Subcutaneous adipose tissue (tissue), 4 donors: ENCODE measurements around the gene CTRB2. TPM values are rescaled to one million over a fixed set of nuclear protein-coding genes. Genes with fewer than 3 reads are reported as not detected.

ENCODE experiments used
- CTCF ChIP-seq: fragments of 450-650 bp; IDR thresholded peaks from one replicate; pipeline ENCODE4 v1.5.1; 2016; ENCODE audit warnings: low read depth, mild to moderate bottlenecking, control low read depth, antibody characterized with exemption, moderate library complexity
- total RNA-seq, 4 donors: library from RNA; depleted of rRNA; stranded (reverse); fragments of >200 nt; gene quantifications; one replicate each; pipeline ENCODE4 v1.1.0, GENCODE V29; 2016

Gene CTRB2
- total RNA-seq, 4 donors from 2014 or later, result not detected

GRCh38 chr16:75244844-75245758, 38.1 kb upstream of the CTRB2 start:
- TF ChIP-seq CTCF, result no peak

DNA sequence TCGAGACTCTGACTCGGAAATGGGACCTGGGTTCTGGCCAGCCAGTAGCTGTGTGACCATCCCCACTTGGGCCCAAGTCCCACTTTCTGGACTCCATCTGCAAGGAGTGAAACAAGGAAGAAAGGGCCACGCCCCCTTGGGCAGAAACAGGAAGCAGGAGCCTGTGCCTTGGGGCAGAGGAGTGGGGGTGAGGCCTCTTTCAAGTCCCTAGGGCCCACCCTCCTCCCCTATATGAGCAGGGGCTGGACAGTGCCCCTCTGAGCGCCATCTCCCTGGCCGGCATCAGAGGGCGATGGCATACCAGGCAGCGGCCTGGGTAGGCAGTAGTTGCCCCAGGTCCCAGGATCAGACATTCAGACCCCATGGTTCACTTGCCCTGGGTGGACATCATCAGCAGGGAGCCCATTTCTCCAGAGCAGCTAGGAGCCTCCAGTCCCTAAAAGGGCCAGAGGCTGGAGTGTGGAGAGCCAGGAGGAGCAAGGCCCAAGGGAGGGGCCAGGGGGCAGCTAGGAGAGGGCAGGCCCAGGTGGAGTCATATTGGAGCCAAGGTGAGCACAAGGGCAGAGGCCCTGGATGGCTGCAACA, 37.4 kb upstream of the CTRB2 start:
- no peak for TF ChIP-seq CTCF

GRCh38 chr16:75243667-75244224, 36.8 kb upstream of the CTRB2 start:
- TF ChIP-seq CTCF, result no peak

- TF ChIP-seq CTCF, result no peak
Measured at GRCh38 chr16:75241955-75242354, 35.0 kb upstream of the CTRB2 start.

DNA sequence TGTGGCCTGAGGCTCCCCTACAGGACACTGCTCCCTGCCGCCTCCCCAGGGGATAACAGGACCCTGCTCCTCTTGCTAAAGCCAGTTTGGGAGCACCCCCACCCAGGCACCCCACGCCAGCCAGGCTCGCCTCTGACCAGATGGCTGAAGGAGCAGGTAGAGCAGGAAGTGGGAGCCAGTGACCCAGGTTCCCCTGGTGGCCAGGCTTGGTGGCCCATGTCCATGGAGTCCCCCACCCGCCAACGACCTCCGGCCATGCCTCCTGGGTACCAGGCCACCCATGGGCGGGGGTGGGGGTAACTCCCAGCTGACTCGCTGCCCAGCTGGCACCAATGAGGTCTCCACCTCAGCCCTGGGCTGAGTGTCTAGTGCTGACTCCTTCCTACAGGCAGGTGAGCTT, 34.5 kb upstream of the CTRB2 start:
- TF ChIP-seq CTCF, result no peak

- TF ChIP-seq CTCF, result no peak
Measured at GRCh38 chr16:75239542-75240122, 32.7 kb upstream of the CTRB2 start.

DNA sequence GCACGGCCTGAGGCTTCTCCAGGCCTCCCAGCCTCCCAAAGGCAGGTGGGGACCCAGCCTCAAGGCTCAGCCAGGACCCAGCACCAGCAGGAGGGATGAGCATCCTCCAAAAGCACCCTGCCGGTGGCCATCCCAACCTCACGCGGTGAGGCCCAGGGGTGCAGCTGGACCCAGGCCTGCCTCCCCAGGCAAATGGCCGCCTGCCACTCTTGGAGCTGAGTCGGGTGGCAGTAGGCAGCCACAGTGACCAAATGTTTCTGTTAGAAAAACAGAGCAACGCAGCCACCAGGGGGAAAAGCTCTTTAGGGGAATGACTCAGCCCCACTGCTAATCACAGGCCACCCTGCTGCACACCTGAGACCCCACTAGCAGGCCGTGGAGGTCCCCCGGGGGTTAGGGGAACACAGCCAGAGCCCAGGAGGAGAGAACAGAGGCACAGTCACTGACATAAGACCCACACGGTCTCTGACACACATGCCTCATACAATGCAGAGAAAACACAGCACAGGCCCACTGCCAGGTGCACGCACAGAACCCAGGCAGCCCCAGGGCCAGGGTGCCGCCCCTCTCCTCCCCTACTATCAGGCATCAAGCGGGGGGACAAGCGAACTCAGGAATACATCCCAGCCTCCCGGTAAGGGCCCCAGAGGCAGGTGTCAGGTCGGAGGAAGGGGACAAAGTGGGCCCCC, 32.0 kb upstream of the CTRB2 start:
- no peak for TF ChIP-seq CTCF
